Frontal cortex (tissue), 4 donors: ENCODE results near the gene SMPD1. TPM values are rescaled to one million over a fixed set of nuclear protein-coding genes. Genes with fewer than 3 reads are reported as not detected.
"Not testable (repeated sequence)": the region's sequence is repeated elsewhere in the genome, so short reads cannot be mapped to it uniquely, and the experiment has no call there.

Experiments
- DNase-seq, 2 donors: peaks; one replicate each; pipeline ENCODE4 v3.0.0; 2012; ENCODE audit warnings: low spot score in 2 of 2
- FAIRE-seq: peaks from 2 replicates; lab custom pipeline; 2012; peaks lifted over from hg19 to GRCh38; lab: Jason Lieb, UNC
- total RNA-seq: library from RNA; depleted of rRNA; stranded (reverse); fragments of >200 nt; gene quantifications from one replicate; pipeline ENCODE4 v1.2.3, GENCODE V29; 2014
- donor health status: control.
- donor health status: control.
- donor health status: control.

SMPD1 gene
- total RNA-seq, 1 donor from 2014 or later: 10.2 TPM

DNA sequence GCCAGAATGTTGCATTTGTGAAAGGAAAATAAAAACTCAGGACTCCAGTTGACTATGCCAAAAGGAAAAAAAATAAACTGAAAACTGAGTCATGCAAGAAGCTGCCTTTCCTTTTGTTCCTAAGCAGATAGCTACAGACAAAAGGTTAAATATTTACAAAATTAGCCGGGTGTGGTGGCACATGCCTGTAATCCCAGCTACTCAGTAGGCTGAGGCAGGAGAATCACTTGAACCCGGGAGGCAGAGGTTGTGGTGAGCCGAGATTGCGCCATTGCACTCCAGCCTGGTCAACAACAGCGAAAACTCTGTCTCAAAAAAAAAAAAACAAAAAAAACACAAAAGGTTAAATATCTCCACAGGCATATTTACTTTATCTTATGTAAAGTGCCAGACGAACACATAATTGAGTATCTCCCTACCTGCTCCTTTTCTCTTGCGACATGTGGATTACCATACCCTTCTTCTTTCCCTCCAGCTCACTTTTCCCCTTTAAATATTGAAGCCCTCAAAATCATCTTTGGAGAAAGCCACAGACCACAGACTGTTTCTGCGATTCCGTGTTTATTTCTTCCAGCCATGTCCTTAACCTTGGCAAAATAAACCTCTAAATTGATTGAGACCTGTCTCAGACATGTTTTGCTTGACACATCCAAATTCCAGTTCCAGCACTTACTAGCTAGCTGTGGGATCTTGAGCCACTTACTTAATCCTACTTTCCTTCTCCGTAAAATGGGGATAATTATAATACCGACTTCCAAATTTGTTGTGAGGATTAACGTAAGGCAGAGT is 2.3 kb upstream of the SMPD1 start:
- no peak for FAIRE-seq
- no peak for DNase-seq

DNA sequence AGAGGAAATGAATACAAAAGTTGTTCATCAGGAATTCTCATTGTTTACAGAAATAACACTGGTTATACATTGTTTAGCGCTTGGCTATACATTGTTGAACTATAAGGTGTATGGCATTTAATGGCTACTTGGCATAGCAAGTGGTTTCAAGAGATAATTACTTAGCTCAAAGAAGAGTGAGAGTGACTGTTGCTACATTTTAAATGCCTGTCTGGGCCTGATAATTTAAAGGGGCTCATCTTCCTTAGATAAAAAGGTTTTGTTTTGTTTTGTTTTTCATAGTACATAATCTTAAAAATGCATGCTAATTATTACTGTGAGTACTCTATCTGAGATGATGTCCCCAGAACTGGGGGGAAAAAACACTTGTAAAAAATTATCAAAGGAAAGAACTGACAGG is 1.5 kb upstream of the SMPD1 start:
- DNase-seq: no peak
- FAIRE-seq: no peak

DNA sequence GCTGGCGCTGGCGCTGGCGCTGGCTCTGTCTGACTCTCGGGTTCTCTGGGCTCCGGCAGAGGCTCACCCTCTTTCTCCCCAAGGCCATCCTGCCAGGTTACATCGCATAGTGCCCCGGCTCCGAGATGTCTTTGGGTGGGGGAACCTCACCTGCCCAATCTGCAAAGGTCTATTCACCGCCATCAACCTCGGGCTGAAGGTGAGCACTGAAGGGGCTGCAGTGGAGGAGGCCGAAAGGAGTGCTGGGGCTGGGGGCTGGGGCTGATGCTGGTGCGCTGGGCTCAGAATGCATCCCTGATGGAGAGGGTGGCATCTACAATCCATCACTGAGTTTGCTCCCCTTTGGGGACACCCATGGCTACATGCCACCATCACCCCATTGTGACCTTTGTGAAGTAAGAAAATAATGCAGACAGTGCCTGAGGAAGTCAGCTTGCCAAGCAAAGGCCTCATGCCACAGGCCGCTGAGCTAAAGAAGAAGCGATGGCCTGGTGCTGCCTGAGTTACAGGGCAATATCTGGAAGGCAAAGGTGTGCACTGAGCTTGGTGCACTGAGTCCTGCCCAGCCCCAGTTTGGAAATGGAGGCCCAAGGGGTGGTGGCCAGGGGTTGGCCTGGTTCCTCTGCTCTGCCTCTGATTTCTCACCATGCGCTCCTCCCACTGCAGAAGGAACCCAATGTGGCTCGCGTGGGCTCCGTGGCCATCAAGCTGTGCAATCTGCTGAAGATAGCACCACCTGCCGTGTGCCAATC is 620 bp downstream of the SMPD1 start:
- FAIRE-seq: no peak
- peak in 1 of 2 donors; percentile 6 for DNase-seq

DNA sequence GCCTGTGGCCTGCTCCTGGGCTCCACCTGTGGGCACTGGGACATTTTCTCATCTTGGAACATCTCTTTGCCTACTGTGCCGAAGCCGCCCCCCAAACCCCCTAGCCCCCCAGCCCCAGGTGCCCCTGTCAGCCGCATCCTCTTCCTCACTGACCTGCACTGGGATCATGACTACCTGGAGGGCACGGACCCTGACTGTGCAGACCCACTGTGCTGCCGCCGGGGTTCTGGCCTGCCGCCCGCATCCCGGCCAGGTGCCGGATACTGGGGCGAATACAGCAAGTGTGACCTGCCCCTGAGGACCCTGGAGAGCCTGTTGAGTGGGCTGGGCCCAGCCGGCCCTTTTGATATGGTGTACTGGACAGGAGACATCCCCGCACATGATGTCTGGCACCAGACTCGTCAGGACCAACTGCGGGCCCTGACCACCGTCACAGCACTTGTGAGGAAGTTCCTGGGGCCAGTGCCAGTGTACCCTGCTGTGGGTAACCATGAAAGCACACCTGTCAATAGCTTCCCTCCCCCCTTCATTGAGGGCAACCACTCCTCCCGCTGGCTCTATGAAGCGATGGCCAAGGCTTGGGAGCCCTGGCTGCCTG is 1.4 kb downstream of the SMPD1 start:
- DNase-seq: no peak
- no peak for FAIRE-seq

DNA sequence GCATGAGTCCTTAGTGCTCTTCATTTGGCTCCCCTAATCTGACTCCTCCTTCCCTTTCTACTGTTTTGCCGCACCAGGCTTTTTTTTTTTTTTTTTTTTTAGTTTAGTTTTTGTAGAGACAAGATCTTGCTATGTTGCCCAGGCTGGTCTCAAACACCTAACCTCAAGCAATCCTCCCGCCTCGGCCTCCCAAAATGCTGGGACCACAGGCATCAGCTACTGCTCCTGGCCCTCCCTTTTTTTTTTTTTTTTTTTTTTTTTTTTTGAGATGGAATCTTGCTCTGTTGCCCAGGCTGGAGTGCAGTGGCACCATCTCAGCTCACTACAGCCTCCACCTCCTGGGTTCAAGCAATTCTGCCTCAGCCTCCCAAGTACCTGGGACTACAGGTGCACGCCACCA is 2.0 kb downstream of the SMPD1 start:
- FAIRE-seq, DNase-seq: not testable (repeated sequence)

DNA sequence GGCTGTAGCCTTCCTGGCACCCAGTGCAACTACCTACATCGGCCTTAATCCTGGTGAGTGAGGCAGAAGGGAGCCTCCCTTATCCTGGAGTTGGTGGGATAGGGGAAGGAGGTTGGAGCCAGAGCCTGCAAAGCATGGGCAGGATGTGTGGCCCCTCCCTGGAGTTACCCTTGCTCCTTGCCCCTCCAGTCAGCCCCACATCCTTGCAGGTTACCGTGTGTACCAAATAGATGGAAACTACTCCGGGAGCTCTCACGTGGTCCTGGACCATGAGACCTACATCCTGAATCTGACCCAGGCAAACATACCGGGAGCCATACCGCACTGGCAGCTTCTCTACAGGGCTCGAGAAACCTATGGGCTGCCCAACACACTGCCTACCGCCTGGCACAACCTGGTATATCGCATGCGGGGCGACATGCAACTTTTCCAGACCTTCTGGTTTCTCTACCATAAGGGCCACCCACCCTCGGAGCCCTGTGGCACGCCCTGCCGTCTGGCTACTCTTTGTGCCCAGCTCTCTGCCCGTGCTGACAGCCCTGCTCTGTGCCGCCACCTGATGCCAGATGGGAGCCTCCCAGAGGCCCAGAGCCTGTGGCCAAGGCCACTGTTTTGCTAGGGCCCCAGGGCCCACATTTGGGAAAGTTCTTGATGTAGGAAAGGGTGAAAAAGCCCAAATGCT is 3.9 kb downstream of the SMPD1 start:
- FAIRE-seq (no peak), DNase-seq (peak in 1 of 2 donors; percentile 10)

DNA sequence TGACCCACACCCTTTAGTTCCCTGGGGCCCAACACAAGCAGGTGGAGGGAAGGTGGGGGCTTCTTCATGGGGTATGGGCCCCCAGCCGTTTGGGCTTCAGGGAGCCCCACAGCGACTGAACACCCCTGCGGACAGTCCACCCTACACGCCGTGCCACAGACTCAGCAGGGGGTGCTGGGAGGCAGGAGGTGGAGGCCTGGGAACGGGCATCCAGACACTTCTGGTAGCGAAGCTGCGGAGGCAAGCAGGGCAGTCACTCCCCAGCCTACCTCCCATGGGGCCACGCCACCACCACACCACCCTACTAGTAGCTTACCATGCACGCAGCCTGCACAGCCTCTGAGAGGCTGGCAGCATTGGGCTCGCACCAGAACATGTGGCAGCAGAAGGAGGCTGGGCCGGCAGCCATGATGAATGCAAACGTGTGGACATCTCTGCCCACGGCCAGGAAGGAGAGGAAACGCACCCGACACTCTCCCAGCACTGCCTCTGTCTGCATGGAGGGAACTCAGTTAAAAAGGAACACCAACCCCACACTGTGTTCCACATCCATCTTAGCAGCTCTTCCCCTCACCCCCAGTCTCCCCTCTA is 5.3 kb downstream of the SMPD1 start:
- FAIRE-seq: no peak
- peak in 1 of 2 donors; percentile 3 for DNase-seq

DNA sequence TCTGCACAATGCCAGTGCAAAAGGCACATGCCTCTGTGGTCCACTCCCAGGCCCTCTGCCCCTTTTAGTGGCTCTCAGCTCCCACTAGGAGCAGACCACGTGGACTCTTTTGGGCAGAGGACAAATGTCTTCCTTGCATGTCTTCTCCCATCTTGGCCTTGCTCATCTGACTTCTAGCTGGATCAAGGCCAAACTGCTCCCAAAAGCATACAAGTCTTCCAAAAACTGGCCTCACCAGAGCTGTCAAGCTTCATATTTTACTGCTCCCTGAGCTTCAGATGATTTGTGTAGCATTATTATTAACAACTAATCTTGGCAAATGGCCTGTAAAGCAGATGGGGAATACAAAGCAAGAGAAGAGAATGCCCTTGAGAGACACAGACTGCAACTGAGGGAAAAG is 6.9 kb downstream of the SMPD1 start:
- DNase-seq (peak in 1 of 2 donors; percentile 2), FAIRE-seq (no peak)

DNA sequence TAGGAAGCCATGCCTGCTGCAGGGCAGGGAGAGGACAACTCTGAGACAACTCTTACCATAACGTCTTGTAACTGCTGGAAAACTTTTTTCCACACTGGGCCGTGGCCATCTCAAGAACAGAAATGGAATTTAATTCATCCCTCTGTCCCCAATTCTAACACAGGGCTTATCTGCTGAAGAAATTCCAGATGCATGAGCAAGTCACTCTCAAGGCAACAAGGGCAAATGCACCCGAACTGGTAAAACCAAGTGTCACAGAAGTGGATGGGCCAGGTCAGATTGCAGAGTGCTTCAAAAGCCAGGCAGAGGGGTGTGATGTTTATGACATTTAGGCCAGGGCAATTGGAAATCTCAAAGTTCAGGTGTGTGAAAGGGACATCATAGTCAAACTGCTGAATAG is 7.4 kb downstream of the SMPD1 start:
- no peak for FAIRE-seq
- DNase-seq: no peak

DNA sequence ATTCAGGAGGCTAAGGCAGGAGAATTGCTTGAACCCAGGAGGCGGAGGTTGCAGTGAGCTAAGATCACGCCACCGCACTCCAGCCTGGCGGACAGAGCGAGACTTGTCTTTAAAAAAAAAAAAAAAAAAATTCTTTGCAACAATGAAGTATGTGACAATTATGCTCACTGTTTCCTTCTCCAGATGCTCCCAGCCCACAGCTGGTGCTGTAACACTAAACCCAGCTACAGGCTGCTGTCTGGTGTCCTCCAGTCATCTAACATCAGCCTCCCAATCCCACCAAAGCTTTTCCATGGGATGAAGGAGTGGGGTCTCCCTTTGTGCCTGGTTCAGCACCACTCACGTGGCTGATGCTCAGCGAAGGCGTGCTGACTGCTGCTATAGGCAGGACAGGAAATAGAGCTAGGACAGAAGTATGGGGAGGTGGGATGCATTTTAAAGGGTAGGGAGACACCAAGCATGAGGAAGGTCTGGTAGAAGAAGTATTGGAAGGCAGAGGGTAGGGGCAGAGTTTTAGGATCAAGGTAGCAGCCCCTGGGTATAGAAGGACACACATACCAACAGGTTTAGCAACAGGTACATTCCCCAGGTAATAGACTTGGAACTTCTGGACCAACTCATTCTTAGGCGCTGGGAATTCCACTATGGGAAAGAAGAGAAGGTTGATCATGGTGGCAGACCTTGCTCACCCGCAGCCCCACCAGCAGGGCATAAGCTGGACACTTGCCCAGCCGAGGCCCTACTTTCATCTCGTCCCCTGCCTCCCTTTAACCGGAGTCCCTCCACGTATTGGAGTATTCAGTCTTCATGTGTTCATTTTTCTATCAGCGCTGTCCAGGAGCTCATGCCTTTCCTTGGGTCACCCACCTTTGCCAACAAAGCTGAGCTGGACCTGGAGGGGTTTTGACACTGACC is 10.4 kb downstream of the SMPD1 start:
- DNase-seq (no peak), FAIRE-seq (no peak)

DNA sequence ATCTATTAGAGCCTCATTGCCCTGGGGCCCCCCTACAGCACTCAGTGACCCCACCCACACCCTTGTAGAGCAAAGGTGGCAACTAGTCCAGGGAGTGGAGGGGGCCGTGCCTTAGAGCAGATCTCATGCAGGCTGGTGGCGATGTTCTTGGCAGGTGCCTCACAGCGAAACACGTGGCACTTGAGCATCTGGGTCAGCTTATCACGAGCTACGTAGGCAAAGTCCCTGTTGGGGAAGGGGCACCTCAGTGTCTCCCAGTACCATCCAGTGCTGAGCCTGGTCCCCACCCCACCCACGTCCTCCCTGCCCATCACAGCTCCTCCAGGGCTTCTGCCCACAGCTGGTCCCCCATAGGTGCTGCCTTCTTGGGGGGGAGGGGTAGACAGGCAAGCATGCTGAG is 11.2 kb downstream of the SMPD1 start:
- no peak for DNase-seq
- no peak for FAIRE-seq

DNA sequence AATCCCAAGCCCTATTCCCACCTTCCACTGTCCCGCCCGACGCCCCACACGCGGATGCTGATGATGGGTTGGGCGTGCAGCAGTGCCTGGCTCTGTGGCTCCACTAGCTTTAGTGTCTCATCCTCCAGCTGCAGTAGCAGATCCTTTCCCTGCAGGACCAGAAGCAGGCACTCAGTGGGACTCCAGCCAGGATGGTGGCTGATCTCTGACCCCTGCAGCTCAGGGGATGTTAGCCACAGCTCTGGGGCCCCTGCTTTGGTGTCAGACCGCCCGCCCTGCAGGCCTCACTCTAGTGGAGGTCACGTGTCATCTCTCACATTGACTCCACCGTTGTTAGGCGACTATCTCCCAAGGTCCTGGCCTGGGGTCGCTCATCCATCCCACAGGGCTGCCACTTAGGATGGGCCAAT is 11.8 kb downstream of the SMPD1 start:
- FAIRE-seq (no peak), DNase-seq (no peak)

DNA sequence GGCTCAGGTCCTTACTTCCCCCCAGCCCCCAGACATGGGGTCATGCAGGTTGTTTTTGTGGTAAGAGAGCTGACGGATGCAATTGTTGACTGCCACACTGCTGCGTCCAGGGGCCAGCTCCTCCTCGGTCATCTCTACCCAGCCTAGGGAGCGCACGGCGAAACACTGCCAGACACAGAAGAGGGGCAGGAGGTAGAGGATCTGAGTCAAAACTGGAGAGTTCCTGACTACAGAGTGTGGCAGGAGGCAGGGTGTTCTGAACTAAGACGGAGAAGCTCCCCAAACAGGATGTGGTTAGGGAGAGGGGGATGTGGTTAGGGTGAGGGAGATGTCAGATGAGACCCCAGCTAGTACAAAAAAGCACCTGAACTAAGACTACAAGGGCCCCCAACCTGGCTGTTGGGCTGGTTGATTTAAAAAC is 12.3 kb downstream of the SMPD1 start:
- no peak for DNase-seq
- FAIRE-seq: no peak

DNA sequence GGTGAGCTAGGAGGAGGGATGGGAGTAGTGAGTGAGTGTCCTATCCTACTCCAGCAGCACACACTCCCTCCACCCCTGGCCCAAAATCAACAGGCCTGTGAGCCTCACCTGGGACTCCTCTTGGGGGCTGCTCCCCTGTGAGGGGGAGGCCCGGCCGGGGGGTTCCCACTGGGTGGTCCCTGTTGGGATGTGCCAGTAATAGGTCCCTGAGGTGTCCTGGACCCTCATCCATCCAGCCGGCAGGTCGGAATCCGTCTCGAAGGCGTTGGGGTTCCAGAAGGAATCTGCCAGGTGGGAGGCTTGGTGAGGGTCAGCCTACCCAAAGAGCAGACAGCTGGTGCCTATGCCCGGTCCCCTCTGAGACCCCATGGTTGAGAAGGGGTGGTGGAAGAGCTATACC is 13.3 kb downstream of the SMPD1 start:
- FAIRE-seq (no peak), DNase-seq (no peak)

DNA sequence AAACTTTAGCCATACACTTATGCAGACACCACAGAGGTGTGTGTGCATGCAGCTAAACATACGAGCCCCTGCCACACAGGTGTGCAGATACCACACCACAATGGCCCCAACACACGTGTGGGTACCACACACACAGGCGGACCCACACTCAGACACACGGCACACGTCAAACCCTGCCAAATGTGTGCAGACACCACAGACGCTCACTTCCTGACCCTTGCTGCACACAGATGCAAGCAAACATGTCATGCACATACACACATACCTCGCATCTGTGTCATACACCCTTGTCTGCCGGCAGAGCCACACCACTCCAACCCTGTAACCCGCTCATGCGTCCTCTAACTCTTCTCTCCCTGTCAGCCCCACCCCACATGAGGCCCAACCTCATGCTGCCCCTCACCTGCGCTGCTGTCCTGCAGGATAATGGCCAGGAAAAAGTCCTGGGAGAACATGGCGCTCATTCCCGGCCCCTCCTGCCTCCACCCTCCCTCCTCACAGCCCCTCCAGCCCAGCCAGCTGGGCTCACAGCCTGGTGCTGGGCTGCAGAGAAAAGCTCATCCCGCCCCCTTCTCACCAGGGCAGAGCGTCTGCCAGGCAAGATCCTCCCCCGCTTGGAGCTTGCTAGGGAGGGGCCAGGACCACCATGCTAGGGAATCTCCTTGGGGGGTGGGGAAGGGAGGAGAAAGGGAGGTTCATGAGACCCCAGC is 14.2 kb downstream of the SMPD1 start:
- DNase-seq (peak in 1 of 2 donors; percentile 57), FAIRE-seq (no peak)

DNA sequence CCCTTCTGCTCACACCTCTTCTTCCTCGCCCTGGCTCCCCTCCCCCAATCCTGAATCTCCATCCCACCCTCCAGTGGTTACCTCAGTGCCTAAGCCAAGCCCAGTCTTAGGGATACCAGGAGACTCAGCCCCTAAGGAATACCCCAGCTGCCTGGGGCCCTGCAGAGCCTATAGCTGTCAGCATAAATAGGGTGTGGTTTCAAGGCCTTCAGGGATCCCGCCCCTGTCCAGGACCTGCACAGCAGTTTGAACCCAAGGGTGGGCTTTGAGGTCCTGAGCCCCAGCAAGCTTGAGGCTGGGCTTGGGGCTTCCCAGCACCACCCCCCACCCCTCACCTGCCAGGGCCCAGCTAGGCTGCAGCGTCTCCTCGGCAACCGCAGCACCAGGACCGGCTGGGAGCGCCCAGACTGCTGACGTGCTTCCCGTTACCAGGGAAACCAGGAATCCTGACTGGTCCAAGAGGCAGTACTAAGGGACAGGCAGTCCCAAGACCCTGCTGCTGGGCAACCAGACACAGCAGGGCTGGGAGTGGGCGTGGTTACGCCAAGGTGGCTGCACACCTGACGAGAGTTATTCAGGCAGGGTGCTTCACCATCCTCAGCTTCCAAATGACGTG is 14.9 kb downstream of the SMPD1 start:
- FAIRE-seq (no peak), DNase-seq (peak in 1 of 2 donors; percentile 78)

DNA sequence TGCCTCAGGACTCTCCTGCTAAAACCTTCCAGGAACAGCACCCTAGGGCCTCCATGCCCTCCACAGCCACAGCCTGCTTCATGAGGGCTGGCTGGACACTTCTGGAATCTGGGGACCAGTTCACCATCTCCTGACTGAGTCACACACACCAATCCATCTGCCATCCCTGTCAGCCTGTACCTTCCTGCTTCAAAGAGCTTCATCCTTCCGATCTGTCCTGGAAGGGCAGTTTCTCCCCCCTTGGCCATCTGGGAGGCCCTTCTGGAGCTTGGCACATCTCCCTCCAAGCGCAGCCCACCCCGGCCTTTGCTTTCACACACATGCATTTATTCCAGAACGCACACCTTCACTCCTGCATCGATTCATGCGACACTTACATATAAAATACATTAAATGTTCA is 15.6 kb downstream of the SMPD1 start:
- no peak for FAIRE-seq

DNA sequence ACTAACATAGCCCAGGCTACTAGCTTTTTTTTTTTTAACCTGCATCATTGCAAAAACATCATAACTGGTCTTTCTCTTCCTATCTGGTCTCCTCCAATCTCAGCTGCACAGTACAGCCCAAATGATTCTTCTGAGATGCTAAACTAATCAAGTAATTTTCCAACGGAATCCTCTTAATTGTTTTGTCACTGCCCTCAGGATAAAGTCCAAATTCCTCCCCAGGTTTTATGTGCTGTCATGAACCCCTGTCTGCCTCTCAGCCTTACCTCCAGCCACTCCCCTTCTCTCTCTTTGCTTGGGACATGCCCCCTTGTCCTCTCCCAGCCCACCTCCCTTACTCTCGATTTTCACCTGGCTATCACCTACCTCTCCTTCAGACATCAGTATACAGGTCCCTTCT is 16.1 kb downstream of the SMPD1 start:
- DNase-seq (no peak), FAIRE-seq (no peak)

More for the DNA sequence above, 15.6 kb downstream of the SMPD1 start:
- DNase-seq: no peak
